Choroid plexus epithelial cell (primary cell): ENCODE measurements around the gene DYNLT2.

ENCODE experiments used
- DNase-seq: peaks from one replicate; pipeline ENCODE4 v3.0.0-alpha.2; 2010; ENCODE audit warnings: low read depth
- H3K4me3 ChIP-seq: 2 replicates; pipeline ENCODE4 v1.5.1; 2011; ENCODE audit warnings: low read depth, mild to moderate bottlenecking, control low read depth, low read length, moderate library complexity
- TF ChIP-seq, protein P1 (sequence below): conservative IDR thresholded peaks from 2 replicates; pipeline ENCODE4 v1.5.1; 2011; ENCODE audit warnings: low read depth, mild to moderate bottlenecking, control low read depth, inconsistent platforms, low read length, moderate library complexity

DYNLT2 gene, protein sequence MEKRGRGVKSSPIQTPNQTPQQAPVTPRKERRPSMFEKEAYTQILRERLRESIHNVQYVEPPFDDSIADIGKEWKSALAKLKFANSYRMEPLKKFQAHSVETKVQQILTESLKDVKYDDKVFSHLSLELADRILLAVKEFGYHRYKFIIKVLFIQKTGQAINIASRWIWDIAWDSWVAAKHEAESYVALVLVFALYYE

DNA sequence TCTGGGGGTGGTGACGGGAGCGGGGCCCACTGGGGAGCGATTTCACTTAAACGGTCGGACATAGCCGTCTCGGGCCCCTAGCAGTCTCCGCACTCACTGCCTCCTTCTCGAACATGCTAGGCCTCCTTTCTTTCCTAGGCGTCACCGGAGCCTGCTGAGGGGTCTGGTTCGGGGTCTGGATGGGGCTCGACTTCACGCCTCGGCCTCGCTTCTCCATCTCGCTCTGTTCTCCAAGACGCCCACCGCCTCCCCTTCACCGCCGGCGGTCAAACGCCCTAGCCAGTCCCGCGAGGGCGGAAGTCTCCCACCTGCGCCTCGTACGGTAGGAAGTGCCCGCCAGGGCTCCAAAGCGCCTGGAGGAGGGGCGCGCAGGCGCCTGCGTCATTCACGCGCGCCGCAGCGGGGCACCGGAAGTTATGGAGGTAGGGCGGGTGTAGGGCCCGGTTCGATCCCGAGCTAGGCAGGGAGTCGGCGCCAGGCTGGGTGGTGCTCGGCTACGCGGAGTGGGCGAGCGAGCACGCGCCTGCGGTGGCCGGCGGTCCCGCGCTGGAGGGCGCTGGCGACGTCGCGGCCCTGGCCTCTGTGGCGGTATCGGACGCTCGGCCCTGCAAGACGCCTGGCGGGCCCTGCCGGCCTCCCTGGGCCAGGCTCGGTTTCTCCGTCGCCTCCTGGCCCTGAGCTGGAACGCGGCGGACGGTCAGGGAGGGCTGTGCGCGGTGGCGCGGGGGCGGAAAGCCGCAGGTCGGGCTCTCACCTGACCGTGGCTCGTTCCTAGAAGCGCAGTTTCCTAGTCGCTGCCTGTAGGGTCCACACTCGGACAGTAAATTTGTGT is at the start of gene DYNLT2, which contains the start of gene ERMARD:
Gene DYNLT2 (minus strand): TSS at position 331 of the 832 bp plus-strand sequence. CDS start 114 bp downstream, at position 217.
Gene ERMARD (plus strand): TSS at position 381 of the 832 bp plus-strand sequence. CDS start 36 bp downstream, at position 417.
- peak; percentile 95 for DNase-seq
- TF ChIP-seq, protein P1, sequence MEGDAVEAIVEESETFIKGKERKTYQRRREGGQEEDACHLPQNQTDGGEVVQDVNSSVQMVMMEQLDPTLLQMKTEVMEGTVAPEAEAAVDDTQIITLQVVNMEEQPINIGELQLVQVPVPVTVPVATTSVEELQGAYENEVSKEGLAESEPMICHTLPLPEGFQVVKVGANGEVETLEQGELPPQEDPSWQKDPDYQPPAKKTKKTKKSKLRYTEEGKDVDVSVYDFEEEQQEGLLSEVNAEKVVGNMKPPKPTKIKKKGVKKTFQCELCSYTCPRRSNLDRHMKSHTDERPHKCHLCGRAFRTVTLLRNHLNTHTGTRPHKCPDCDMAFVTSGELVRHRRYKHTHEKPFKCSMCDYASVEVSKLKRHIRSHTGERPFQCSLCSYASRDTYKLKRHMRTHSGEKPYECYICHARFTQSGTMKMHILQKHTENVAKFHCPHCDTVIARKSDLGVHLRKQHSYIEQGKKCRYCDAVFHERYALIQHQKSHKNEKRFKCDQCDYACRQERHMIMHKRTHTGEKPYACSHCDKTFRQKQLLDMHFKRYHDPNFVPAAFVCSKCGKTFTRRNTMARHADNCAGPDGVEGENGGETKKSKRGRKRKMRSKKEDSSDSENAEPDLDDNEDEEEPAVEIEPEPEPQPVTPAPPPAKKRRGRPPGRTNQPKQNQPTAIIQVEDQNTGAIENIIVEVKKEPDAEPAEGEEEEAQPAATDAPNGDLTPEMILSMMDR = peak; percentile 39
- H3K4me3 ChIP-seq = peak within 1 kb of the TSS; percentile 82

DNA sequence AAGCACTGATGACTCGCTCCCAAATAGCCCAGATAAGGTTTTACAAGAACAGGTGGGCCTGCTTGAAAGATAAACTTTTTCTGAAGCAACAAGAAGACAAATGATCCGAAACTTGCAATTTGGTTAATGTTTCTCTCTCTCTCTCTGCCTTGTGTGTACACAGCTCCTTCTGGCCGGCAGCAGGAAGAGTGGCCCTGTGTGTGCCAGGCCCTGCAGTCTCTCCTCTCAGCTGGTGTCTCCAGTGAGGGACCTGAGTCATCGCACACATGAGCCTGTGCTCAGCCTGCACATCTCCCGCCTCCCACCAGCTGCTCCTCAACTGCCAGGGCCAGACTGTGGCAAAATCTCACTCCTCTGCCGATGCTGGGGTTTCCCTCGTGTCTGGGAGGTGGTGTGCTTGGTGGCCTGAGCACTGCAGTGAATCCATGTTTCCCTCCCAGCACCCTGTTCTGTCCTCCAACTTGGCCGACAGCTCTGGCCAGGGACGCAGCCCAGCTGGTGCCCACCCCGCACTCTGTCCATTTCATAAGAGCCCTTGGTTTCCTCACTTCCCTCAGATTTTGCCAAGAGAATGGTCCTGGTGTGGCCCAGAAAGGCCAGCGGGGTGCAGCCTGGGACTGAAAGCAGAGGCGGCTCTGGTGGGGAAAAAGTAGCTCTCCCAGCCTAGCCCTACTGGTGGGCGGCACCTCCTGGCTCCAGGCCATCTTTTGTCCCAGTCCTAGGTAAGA is 49.5 kb upstream of the DYNLT2 start:
- peak; percentile 71 for DNase-seq
- H3K4me3 ChIP-seq = no peak overlapping the region
- TF ChIP-seq, protein P1 = no peak

DNA sequence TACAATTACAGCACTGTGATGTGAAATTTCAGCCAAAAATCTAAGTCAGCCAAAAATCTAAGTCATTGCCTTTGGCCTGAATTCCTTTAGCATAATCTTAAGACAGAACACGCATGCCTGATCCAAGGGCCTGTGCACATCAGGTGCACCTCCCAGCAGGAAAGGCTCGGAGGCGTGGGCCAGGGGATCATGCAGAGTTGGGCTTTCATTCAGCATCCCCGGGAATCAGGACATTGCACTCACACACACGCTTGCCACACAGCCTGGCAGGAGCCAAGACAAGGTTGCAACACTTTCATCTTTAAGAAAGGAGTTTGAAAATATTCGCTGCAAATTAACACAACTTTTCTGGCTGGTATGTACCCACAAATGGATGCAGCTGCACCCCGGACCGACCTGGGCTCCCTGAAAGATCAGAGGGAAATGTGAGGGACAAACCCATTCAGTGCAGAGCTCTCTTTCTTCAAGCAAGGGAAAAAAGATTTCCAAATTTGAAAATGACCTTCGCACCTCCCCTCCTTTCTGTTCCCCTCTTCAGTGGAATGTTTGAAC is 48.8 kb upstream of the DYNLT2 start:
- TF ChIP-seq, protein P1 = no peak
- DNase-seq = peak; percentile 27
- H3K4me3 ChIP-seq = no peak overlapping the region

DNA sequence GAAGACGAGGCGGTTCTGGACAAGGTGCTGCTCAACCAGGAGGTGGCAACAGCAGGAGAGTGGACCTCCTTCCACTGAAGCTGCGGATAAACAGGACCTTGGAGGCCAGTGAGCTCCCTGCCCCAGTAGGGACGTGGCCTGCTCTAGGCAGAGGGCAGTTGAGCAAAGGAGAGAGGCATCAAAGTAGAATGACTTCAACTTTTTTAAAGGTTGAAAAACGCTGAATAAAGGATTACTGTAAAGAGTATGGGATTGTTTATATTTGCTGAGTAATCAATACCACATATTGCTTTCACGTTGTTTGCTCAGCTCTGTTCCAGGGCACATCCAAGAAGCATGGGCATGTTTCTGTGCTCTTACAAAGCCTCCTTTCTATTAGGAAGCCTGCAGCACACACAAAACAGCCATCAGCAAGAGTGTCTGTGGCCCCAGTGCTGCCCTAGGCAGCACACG is 48.1 kb upstream of the DYNLT2 start:
- TF ChIP-seq, protein P1 = no peak
- H3K4me3 ChIP-seq = no peak overlapping the region
- DNase-seq = no peak

DNA sequence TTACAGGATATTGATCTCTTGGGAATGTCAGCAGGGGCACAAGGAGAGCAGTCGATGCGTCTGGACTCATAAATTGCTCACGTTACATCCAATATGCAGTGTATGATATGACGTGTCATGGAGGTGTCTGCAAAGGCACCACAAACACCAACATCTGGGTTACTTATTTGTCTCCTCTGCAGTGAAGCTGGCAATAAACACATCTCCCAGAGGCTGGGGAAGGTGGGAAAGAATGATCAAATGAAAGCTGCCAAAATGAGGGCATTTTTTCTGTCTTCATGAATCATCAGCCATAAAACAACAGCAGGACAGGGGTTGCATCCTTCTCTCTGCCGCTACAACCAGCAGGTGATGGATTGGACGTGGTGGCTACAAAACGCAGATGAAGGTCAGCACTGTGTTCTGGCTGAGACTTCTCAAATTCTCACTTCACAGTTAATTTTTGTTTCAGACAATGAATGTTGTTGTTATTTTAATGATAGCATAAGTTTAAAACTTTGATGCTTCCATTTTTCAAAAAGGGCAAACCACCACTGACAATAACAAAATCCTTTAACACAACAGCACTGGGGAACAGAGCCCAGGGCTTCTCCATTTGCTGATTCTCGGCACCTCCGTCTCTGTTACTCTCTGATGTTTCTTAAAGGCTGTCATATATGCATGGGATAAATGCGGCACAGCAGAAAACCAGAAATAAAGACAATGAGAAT is 47.5 kb upstream of the DYNLT2 start:
- no peak overlapping the region for H3K4me3 ChIP-seq
- DNase-seq = no peak
- TF ChIP-seq, protein P1 = no peak

DNA sequence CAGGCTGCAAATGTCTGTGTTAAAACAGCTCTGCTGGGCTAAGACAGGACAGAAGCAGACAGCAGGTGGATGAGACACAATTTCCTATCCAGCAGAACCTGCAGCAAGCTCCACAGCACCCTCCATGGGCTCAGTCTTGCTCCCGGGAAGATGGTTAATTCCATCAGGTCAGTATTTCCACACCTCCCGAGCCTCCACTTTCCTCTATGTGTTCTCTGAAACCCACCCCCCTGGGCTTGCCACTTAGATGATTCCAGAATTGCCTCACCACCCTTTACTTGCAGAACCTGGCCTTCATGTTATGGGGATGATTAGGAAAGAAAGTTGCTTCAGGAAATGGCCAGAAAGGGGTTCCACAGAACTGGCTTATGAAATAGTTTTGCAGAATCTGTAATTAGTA is 43.8 kb upstream of the DYNLT2 start:
- DNase-seq = no peak
- no peak overlapping the region for H3K4me3 ChIP-seq
- TF ChIP-seq, protein P1 = no peak
